H9 (cell line): ENCODE measurements around the gene GPR160. TPM values are rescaled to one million over a fixed set of nuclear protein-coding genes. Genes with fewer than 3 reads are reported as not detected.
A peak's percentile ranks its signal among the peaks of the same experiment; 100 is the strongest.

Source experiments
- DNase-seq: peaks from one replicate; pipeline ENCODE4 v3.0.0-alpha.2; 2017
- H2AFZ ChIP-seq: one replicate; pipeline ENCODE4 v1.6.1; 2013; ENCODE audit warnings: mild to moderate bottlenecking, low read length, control low read depth, moderate library complexity
- H2AK5ac ChIP-seq: 2 replicates; pipeline ENCODE4 v1.6.1; 2013; ENCODE audit warnings: low read length, control low read depth, mixed read lengths; ENCODE audit not compliant: insufficient read length
- H2BK120ac ChIP-seq: one replicate; pipeline ENCODE4 v1.6.1; 2013; ENCODE audit warnings: low read depth, mild to moderate bottlenecking, low read length, control low read depth, inconsistent platforms; ENCODE audit not compliant: poor library complexity, severe bottlenecking
- H2BK12ac ChIP-seq: 2 replicates; pipeline ENCODE4 v1.6.1; 2013; ENCODE audit warnings: low read length, control low read depth, mixed read lengths, low read depth; ENCODE audit not compliant: insufficient read length
- H2BK15ac ChIP-seq: 2 replicates; pipeline ENCODE4 v1.6.1; 2013; ENCODE audit warnings: low read depth, low read length, control low read depth
- H2BK20ac ChIP-seq: one replicate; pipeline ENCODE4 v1.6.1; 2013; ENCODE audit warnings: low read depth, mild to moderate bottlenecking, low read length, control low read depth, inconsistent platforms; ENCODE audit not compliant: poor library complexity, severe bottlenecking
- H2BK5ac ChIP-seq: 2 replicates; pipeline ENCODE4 v1.6.1; 2013; ENCODE audit warnings: low read length, control low read depth, mixed read lengths; ENCODE audit not compliant: insufficient read length
- H3K14ac ChIP-seq: 2 replicates; pipeline ENCODE4 v1.6.1; 2013; ENCODE audit warnings: low read length, control low read depth; ENCODE audit not compliant: insufficient read depth
- H3K18ac ChIP-seq: 2 replicates; pipeline ENCODE4 v1.6.1; 2013; ENCODE audit warnings: low read depth, mild to moderate bottlenecking, mixed read lengths, low read length, control low read depth; ENCODE audit not compliant: insufficient read length
- H3K23ac ChIP-seq: 2 replicates; pipeline ENCODE4 v1.6.1; 2013; ENCODE audit warnings: low read length, control low read depth, mixed read lengths, low read depth; ENCODE audit not compliant: insufficient read length
- H3K23me2 ChIP-seq: 2 replicates; pipeline ENCODE4 v1.6.1; 2013; ENCODE audit warnings: low read depth, mild to moderate bottlenecking, mixed read lengths, low read length, control low read depth; ENCODE audit not compliant: insufficient read length, poor library complexity, severe bottlenecking
- H3K27ac ChIP-seq: 2 replicates; pipeline ENCODE4 v1.5.1; 2013; ENCODE audit warnings: low read length, control low read depth, mixed read lengths, low read depth; ENCODE audit not compliant: insufficient read length
- H3K27me3 ChIP-seq: 2 replicates; pipeline ENCODE4 v1.6.1; 2013; ENCODE audit warnings: low read length, control low read depth, inconsistent platforms; ENCODE audit not compliant: insufficient read depth
- H3K4ac ChIP-seq: 2 replicates; pipeline ENCODE4 v1.6.1; 2013; ENCODE audit warnings: low read depth, mild to moderate bottlenecking, control low read depth, inconsistent platforms, low read length, moderate library complexity
- H3K4me1 ChIP-seq: 2 replicates; pipeline ENCODE4 v1.6.1; 2013; ENCODE audit warnings: low read length, control low read depth, inconsistent platforms; ENCODE audit not compliant: insufficient read depth
- H3K4me2 ChIP-seq: 2 replicates; pipeline ENCODE4 v1.6.1; 2013; ENCODE audit warnings: low read length, control low read depth, mixed read lengths; ENCODE audit not compliant: insufficient read length, insufficient read depth
- H3K56ac ChIP-seq: 2 replicates; pipeline ENCODE4 v1.6.1; 2013; ENCODE audit warnings: low read depth, mild to moderate bottlenecking, mixed read lengths, low read length, control low read depth; ENCODE audit not compliant: insufficient read length
- H3K79me1 ChIP-seq: 2 replicates; pipeline ENCODE4 v1.6.1; 2013; ENCODE audit warnings: low read depth, mild to moderate bottlenecking, moderate library complexity, low read length, control low read depth, inconsistent platforms; ENCODE audit not compliant: insufficient read depth, poor library complexity, severe bottlenecking
- H3K79me2 ChIP-seq: 2 replicates; pipeline ENCODE4 v1.6.1; 2013; ENCODE audit warnings: low read length, control low read depth, inconsistent platforms; ENCODE audit not compliant: insufficient read depth
- H3K9ac ChIP-seq: 2 replicates; pipeline ENCODE4 v1.6.1; 2013; ENCODE audit warnings: low read length, control low read depth, mixed read lengths; ENCODE audit not compliant: insufficient read length; ENCODE audit errors: extremely low read depth
- H3K9me3 ChIP-seq: one replicate; pipeline ENCODE4 v1.6.1; 2013; ENCODE audit warnings: low read depth, low read length, inconsistent platforms; ENCODE audit not compliant: control insufficient read depth
- H3T11ph ChIP-seq: one replicate; pipeline ENCODE4 v1.6.1; 2013; ENCODE audit warnings: mild to moderate bottlenecking, low read length, control low read depth, inconsistent platforms
- H4K20me1 ChIP-seq: one replicate; pipeline ENCODE4 v1.6.1; 2013; ENCODE audit not compliant: control insufficient read depth, insufficient read length, insufficient read depth
- H4K5ac ChIP-seq: 2 replicates; pipeline ENCODE4 v1.6.1; 2013; ENCODE audit warnings: low read depth, mild to moderate bottlenecking, mixed read lengths, low read length, control low read depth; ENCODE audit not compliant: insufficient read length
- H4K8ac ChIP-seq: replicated peaks from 2 replicates; pipeline ENCODE4 v1.6.1; 2013; ENCODE audit warnings: low read length, control low read depth, mixed read lengths, low read depth; ENCODE audit not compliant: insufficient read length
- H4K91ac ChIP-seq: 2 replicates; pipeline ENCODE4 v1.6.1; 2013; ENCODE audit warnings: low read depth, mild to moderate bottlenecking, moderate library complexity, mixed read lengths, low read length, control low read depth; ENCODE audit not compliant: insufficient read length
- H3K27ac Mint-ChIP-seq, 3 experiments: 2 replicates in 2 of 3; 3 replicates in 1 of 3; pipeline ENCODE4 v1.8.0; 2020 to 2021; ENCODE audit warnings: mixed read lengths in 3 of 3, mild to moderate bottlenecking in 1 of 3, moderate library complexity in 1 of 3
- H3K27me3 Mint-ChIP-seq: 2 replicates; pipeline ENCODE4 v1.8.0; 2021; ENCODE audit warnings: low read depth, mild to moderate bottlenecking, moderate library complexity, mixed read lengths
- H3K36me3 Mint-ChIP-seq, 3 experiments: 2 replicates in 2 of 3; 3 replicates in 1 of 3; pipeline ENCODE4 v1.8.0; 2020 to 2021; ENCODE audit warnings: low read depth in 3 of 3, mixed read lengths in 3 of 3; ENCODE audit not compliant: insufficient read depth in 1 of 3
- H3K4me1 Mint-ChIP-seq, 2 experiments: 2 replicates each; pipeline ENCODE4 v1.8.0; 2020; ENCODE audit warnings: mixed read lengths in 2 of 2
- H3K4me3 Mint-ChIP-seq, 2 experiments: 2 replicates in 1 of 2; 3 replicates in 1 of 2; pipeline ENCODE4 v1.8.0; 2020 to 2021; ENCODE audit warnings: mild to moderate bottlenecking in 2 of 2, mixed read lengths in 2 of 2, moderate library complexity in 1 of 2
- H3K9me3 Mint-ChIP-seq, 2 experiments: 2 replicates in 1 of 2; 3 replicates in 1 of 2; pipeline ENCODE4 v1.8.0; 2020; ENCODE audit warnings: mild to moderate bottlenecking in 2 of 2, mixed read lengths in 2 of 2, moderate library complexity in 1 of 2
- WGBS: extraction: QIAGEN DNeasy Blood & Tissue Kit; methylation state at CpG from one replicate; pipeline ENCODE4 v1.1.7; 2013; ENCODE audit warnings: missing lambda C conversion rate, low lambda C conversion rate, mixed read lengths; ENCODE audit not compliant: insufficient read length; ENCODE audit errors: extremely low coverage; 5-methylcytosine and 5-hydroxymethylcytosine counted together
- total RNA-seq: library from RNA; stranded (reverse); gene quantifications from 2 replicates; pipeline ENCODE4 v1.2.1, GENCODE V29; 2021
- TF ChIP-seq, protein P1 (sequence below): fragments of 200-600 bp; sonication (generic); conservative IDR thresholded peaks from 3 replicates; pipeline ENCODE4 v1.8.0; 2021; ENCODE audit warnings: antibody characterized with exemption, mild to moderate bottlenecking

GPR160 gene
- total RNA-seq, 1 experiment from 2014 or later: 14.1 TPM

- Histone ChIP-seq H3K4ac (no peak overlapping the region), H4K5ac (no peak overlapping the region), H3K23me2 (no peaks in the 10 kb centered on the region), H2BK5ac (no peak overlapping the region), H3T11ph (no peak overlapping the region), H3K14ac (no peak overlapping the region), H3K27me3 (no peaks in the 10 kb centered on the region), H2BK15ac (no peak overlapping the region), H4K8ac (peak overlapping the region; percentile 87), H4K20me1 (no peaks in the 10 kb centered on the region), H3K4me2 (no peak overlapping the region), H3K18ac (no peak overlapping the region), H3K27ac (no peak overlapping the region), H3K4me1 (no peaks in the 10 kb centered on the region), H3K9me3 (no peaks in the 10 kb centered on the region), H4K91ac (no peak overlapping the region), H2AK5ac (no peak overlapping the region), H2AFZ (no peak overlapping the region), H3K79me1 (no peaks in the 10 kb centered on the region), H2BK20ac (no peak overlapping the region), H3K23ac (no peak overlapping the region), H3K9ac (no peak overlapping the region), H3K79me2 (no peaks in the 10 kb centered on the region), H2BK120ac (no peak overlapping the region), H3K56ac (no peak overlapping the region), H2BK12ac (no peak overlapping the region)
- no peak for DNase-seq
- Mint-ChIP-seq H3K4me1 (no peaks in the 10 kb centered on the region), H3K36me3 (peaks cover 9 to 28% (median 21%) of the 10 kb centered on the region in 3 experiments; a peak in 6 of 7 replicates), H3K27ac (peak overlapping the region in 1 of 3 experiments; percentile 15; a peak in 2 of 7 replicates), H3K9me3 (no peaks in the 10 kb centered on the region), H3K27me3 (no peaks in the 10 kb centered on the region), H3K4me3 (no peak overlapping the region)
- TF ChIP-seq, protein P1, sequence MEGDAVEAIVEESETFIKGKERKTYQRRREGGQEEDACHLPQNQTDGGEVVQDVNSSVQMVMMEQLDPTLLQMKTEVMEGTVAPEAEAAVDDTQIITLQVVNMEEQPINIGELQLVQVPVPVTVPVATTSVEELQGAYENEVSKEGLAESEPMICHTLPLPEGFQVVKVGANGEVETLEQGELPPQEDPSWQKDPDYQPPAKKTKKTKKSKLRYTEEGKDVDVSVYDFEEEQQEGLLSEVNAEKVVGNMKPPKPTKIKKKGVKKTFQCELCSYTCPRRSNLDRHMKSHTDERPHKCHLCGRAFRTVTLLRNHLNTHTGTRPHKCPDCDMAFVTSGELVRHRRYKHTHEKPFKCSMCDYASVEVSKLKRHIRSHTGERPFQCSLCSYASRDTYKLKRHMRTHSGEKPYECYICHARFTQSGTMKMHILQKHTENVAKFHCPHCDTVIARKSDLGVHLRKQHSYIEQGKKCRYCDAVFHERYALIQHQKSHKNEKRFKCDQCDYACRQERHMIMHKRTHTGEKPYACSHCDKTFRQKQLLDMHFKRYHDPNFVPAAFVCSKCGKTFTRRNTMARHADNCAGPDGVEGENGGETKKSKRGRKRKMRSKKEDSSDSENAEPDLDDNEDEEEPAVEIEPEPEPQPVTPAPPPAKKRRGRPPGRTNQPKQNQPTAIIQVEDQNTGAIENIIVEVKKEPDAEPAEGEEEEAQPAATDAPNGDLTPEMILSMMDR: no peak
- WGBS: no CpG with 5 or more reads among the region's 4 CpGs
Measured at GRCh38 chr3:170128259-170128976, 90.6 kb downstream of the GPR160 start.
